AG08395 (cell line): Measurements from ENCODE around the gene PTCHD1.

Experiments
- DNase-seq: peaks from one replicate; pipeline ENCODE4 v3.0.0; 2012; ENCODE audit warnings: mixed read lengths, low spot score

The PTCHD1 gene

DNA sequence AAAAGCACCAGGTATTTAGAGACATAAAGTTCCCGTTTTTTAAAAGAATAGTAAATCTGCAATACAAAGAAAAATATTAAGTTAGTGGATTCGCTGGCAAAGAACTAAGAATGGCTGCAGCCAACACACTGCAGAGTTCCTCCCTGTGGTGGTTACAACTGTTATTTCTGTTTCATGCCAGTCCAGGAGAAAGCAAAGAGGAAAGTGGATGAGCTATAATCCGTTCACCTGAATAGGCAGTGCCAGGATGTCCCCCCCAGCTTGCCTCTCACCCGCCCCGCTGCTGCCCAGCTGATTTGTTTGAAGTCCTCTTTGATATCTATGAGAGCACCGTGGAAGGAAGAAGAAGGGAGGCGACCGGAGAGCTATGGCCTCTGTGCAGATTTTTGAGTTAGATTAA is 63.9 kb downstream of the PTCHD1 start:
- DNase-seq: no peak

DNA sequence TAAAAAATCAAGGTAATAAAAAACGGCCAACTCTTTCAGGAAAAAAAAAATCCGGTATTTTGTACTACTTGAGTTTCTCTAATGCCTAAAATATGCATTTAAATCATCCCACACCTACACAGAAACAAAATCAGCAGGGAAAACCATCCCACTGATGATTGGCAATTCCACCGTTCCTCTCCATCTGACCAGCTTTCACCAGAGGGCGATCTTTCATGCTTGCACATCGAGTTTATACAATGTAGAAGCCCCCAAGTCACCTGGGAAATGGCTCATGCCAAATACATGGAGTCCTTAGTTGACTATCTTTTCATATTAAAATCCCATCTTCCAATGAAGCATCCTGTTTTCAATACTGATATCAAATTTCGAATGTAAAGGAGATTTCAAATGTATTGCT is 69.2 kb downstream of the PTCHD1 start:
- DNase-seq: no peak

DNA sequence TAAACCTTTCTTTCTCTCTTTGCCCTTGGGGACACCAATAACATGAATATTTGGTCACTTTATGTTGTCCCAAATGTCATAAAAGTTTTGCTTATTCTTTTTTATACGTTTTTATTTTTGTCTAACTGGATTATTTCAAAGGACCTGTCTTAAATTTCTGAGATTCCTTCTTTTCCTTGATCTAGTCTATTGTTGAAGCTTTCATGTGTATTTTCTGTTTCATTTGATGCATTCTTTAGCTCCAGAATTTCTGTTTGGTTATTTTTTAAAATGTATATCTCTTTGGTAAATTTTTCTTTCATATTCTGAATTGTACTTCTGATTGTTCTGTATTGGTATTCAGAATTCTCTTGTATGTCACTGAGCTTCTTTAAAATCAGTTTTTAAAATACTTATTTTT is 88.3 kb downstream of the PTCHD1 start:
- no peak for DNase-seq

DNA sequence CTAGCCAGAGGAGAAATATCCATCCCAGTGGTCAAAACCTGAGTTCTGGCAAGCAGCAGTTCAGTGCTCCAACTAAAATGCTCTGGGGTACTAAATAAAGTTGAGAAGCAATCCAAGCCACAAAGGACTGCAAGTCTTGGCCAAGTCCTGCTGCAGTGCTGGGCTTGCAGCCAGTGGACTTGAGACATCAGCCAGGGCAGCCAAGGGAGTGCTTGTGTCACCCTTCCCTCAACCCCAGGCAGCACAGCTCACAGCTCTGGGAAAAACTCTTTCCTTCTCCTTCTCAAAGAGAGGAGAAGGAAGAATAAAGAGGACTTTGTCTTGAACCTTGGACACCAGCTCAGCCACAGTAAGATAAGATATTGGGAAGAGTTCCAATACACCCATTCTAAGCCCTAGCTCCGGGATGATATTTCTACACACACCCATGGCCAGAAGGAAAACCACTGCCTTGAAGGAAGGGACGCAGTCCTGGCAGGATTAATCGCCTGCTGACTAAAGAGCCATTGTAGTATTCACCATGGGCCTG is 99.8 kb downstream of the PTCHD1 start:
- DNase-seq: no peak

DNA sequence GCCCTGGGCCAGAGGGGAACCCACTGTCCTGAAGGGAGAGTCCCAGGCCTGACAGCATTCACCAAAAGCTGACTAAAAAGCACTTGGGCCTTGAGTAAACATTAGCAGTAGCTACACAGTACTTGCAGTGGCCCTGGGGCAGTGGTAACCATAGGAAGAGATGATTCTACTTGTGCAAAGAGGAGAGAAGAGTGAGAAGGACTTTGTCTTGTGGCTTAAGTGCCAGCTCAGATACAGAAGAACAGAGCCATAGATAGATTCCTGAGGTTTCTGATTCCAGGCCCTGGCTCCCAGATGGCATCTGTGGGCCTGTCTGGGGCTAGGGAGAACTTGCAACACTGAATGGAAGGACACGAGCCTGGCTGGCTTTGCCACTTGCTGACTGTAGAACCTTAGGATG is 100.5 kb downstream of the PTCHD1 start:
- no peak for DNase-seq

DNA sequence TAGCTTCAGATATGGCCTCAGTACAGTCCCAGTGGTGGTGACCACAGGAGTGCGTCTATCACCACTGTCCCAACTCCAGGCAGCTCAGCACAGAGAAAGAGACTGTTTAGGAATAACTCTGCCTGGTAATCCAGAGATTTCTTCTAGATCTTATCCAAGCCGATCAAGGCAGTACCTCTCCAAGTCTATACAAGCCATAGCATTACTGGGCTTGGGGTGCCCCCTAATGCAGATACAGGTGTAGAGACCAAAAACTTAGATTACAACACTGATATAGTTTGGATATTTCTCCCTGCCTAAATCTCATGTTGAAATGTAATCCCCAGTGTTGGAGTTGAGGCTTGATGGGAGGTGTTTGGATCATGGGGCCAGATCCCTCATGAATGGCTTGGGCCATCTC is 100.9 kb downstream of the PTCHD1 start:
- no peak for DNase-seq

DNA sequence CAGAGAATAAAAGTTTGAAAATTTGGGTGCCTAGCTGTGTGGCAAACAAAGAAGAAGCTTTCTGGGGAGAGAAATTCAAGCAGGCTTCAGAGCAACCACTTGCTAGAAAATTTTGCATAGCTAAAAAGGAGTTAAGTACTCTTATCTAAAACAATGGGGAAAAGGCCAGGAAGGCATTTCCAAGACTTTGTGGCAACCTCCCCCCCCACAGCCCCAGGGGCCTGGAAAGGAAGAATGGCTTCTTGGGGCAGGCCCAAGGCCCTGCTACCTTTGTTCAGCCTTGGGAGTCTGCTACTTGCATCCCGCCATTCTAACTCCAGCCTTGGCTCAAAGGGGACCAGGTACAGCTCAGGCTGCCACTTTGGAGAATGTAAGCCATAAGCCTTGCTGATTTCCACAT is 102.2 kb downstream of the PTCHD1 start:
- no peak for DNase-seq

DNA sequence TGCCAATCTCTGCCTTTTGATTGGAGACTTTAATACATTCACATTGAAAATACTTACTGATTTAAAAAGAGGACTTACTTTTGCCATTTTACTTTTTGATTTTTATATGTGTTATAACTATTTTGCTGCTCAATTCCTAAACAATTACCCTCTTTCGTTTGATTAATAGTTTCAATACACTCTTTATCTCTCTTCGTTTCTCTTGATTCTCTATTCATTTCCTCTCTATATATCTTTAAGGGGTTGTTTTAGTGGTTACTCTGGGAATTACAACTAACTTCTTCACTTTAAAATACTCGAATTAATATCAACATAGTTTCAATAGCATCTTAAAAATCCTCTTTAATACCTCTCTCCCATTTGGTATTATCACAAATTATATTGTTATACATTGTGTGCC is 116.6 kb downstream of the PTCHD1 start:
- DNase-seq: no peak
